ENCODE data around the gene SEPSECS. TPM values are rescaled to one million over a fixed set of nuclear protein-coding genes. Genes with fewer than 3 reads are reported as not detected.

SEPSECS gene
- total RNA-seq, 1 experiment from 2014 or later: 4.0 TPM

- ChIA-PET POLR2A (no interaction called here), CTCF (no interaction called here)
- H3K27me3 ChIP-seq (ENCODE audit: control insufficient read depth, insufficient read depth, low read length): no peaks in the 10 kb centered on the region
- DNase-seq (ENCODE audit: low read depth, low spot score): no peak
- H3K9me3 ChIP-seq (ENCODE audit: control insufficient read depth, insufficient read depth, low read depth, low read length): no peaks in the 10 kb centered on the region
- intact Hi-C loops (cut with micrococcal nuclease; ENCODE audit: unreplicated experiment) (no loop called here), in situ Hi-C loops (cut with HindIII; ENCODE audit: low pct_unique_long_range_greater_than_20kb, low sequenced_read_pairs) (no loop called here)
- TF ChIP-seq POLR2AphosphoS5 (IDR thresholded peaks at IDR 0.05; ENCODE audit: low read depth, low read length) (no peak), SIN3A (IDR thresholded peaks at IDR 0.05; ENCODE audit: borderline replicate concordance, insufficient read depth, low read depth, low read length) (no peak), CTCF (IDR thresholded peaks at IDR 0.05) (no peak), REST (IDR thresholded peaks at IDR 0.05; ENCODE audit: insufficient read depth in 1 of 2, low read depth in 2 of 2, low read length in 1 of 2) (no peak)
- no peaks in the 10 kb centered on the region for H3K4me1 ChIP-seq (ENCODE audit: control insufficient read depth, insufficient read depth, low read length)
- no peak overlapping the region for H3K27ac ChIP-seq (ENCODE audit: low read length)
- no peaks in the 10 kb centered on the region for H3K36me3 ChIP-seq (ENCODE audit: control insufficient read depth, insufficient read depth, low read length)
- no peak overlapping the region for H3K4me3 ChIP-seq (ENCODE audit: low read depth in 2 of 2, low read length in 2 of 2)
- no TSS peak for BruUV-seq (replicated peaks)
- ATAC-seq: no peak
Measured at GRCh38 chr4:25131381-25131780, 28.9 kb downstream of the SEPSECS start.

GRCh38 chr4:25129917-25130316 is 30.3 kb downstream of the SEPSECS start:
- Histone ChIP-seq H3K27ac (ENCODE audit: low read length) (no peak overlapping the region), H3K9me3 (ENCODE audit: control insufficient read depth, insufficient read depth, low read depth, low read length) (no peaks in the 10 kb centered on the region), H3K27me3 (ENCODE audit: control insufficient read depth, insufficient read depth, low read length) (no peaks in the 10 kb centered on the region), H3K4me1 (ENCODE audit: control insufficient read depth, insufficient read depth, low read length) (no peaks in the 10 kb centered on the region), H3K4me3 (ENCODE audit: low read depth in 2 of 2, low read length in 2 of 2) (no peak overlapping the region), H3K36me3 (ENCODE audit: control insufficient read depth, insufficient read depth, low read length) (no peaks in the 10 kb centered on the region)
- BruUV-seq (replicated peaks): no TSS peak
- intact Hi-C loops (cut with micrococcal nuclease; ENCODE audit: unreplicated experiment): no loop called here
- ATAC-seq (no peak), DNase-seq (ENCODE audit: low read depth, low spot score) (no peak)
- CTCF ChIA-PET: no interaction called here
- no peak for TF ChIP-seq POLR2AphosphoS5 (IDR thresholded peaks at IDR 0.05; ENCODE audit: low read depth, low read length)
- POLR2A ChIA-PET: no interaction called here
- in situ Hi-C loops (cut with HindIII; ENCODE audit: low pct_unique_long_range_greater_than_20kb, low sequenced_read_pairs): no loop called here

DNA sequence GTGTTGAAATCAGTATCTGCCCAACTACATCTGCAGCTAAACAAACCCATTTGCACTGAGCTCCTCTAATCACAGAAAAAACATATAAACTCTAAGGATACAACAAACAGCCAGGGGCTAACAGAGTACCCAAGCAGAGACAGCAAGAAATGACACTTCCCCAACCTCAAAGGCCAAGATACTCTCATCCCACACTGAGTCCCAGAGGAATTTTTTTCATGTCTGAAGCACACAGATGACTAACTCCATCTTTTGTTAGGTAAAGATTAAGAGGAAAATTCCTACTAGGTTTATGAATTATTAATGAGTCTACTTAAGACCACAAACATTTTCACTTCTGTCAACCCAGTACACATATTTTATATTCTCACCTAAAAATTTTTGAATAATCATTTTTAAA is 31.6 kb downstream of the SEPSECS start:
- Histone ChIP-seq H3K4me1 (ENCODE audit: control insufficient read depth, insufficient read depth, low read length) (no peaks in the 10 kb centered on the region), H3K27me3 (ENCODE audit: control insufficient read depth, insufficient read depth, low read length) (no peaks in the 10 kb centered on the region), H3K9me3 (ENCODE audit: control insufficient read depth, insufficient read depth, low read depth, low read length) (no peaks in the 10 kb centered on the region), H3K36me3 (ENCODE audit: control insufficient read depth, insufficient read depth, low read length) (no peaks in the 10 kb centered on the region), H3K27ac (ENCODE audit: low read length) (no peak overlapping the region), H3K4me3 (ENCODE audit: low read depth in 2 of 2, low read length in 2 of 2) (no peak overlapping the region)
- no peak for DNase-seq (ENCODE audit: low read depth, low spot score)
- CTCF ChIA-PET: no interaction called here
- POLR2A ChIA-PET: no interaction called here
- TF ChIP-seq POLR2AphosphoS5 (IDR thresholded peaks at IDR 0.05; ENCODE audit: low read depth, low read length) (no peak), TCF7L2 (IDR thresholded peaks at IDR 0.05; ENCODE audit: low read depth, low read length) (no peak), CTCF (IDR thresholded peaks at IDR 0.05) (no peak)
- no TSS peak for BruUV-seq (replicated peaks)
- intact Hi-C loops (cut with micrococcal nuclease; ENCODE audit: unreplicated experiment): no loop called here
- in situ Hi-C loops (cut with HindIII; ENCODE audit: low pct_unique_long_range_greater_than_20kb, low sequenced_read_pairs): no loop called here
- no peak for ATAC-seq

Measured in Panc1 (cell line).